Left ventricle myocardium superior (tissue), 1 donor: ENCODE measurements around the gene BAZ1B. TPM values are rescaled to one million over a fixed set of nuclear protein-coding genes. Genes with fewer than 3 reads are reported as not detected.
"Not testable (repeated sequence)": the region's sequence is repeated elsewhere in the genome, so short reads cannot be mapped to it uniquely, and the experiment has no call there.

ENCODE experiments used
- ATAC-seq: fragments of 200-7000 bp; cut with Tn5 transposase; one replicate; pipeline ENCODE4 v1.9.1; 2020; ENCODE audit warnings: mild to moderate bottlenecking, moderate library complexity
- DNase-seq: peaks from one replicate; pipeline ENCODE4 v3.0.0-alpha.2; 2020
- intact Hi-C: fragments of 100-400 bp; cut with micrococcal nuclease; formaldehyde crosslinking; loops from one replicate; pipeline ENCODE4 v1.11.0; 2022
- long read RNA-seq: library from polyadenylated mRNA; unstranded; transcript quantifications from one replicate; pipeline ENCODE4 v2.0.0, GENCODE V29; 2021
- total RNA-seq: library from RNA; stranded (reverse); fragmentation: NEBNext Ultra II Directional; extraction: Animal tissue kit (Norgen Biotek cat#: 25700); gene quantifications from one replicate; pipeline ENCODE4 v1.2.1, GENCODE V29; 2021
- donor health status: DM: no; HTN: yes; CAD: no; lungs with severe emphysema.

The BAZ1B gene
- 44.6 TPM for total RNA-seq
- long read RNA-seq, partial matches to known transcripts = 55 of 59 reads
- long read RNA-seq, other reads (novel, unspliced or antisense) = 4 of 59 reads

- intact Hi-C loops = no loop called here
- peak; percentile 97 for ATAC-seq
- DNase-seq = peak; percentile 99
These were observed at the start of gene BAZ1B for GRCh38 chr7:73522105-73522872. Gene BAZ1B, minus strand, starts transcription at chr7:73522293. Its CDS starts 360 bp downstream, at chr7:73521933.

- intact Hi-C loops = no loop called here
- DNase-seq (no peak), ATAC-seq (no peak)
These were observed 48.9 kb upstream of the BAZ1B start for GRCh38 chr7:73570977-73571376.

- ATAC-seq = no peak
- DNase-seq = no peak
- intact Hi-C loops = no loop called here
These were observed 48.4 kb upstream of the BAZ1B start for GRCh38 chr7:73570521-73570920.

GRCh38 chr7:73569042-73569608 lies 47.0 kb upstream of the BAZ1B start:
- DNase-seq = no peak
- intact Hi-C loops = no loop called here
- ATAC-seq = no peak

- no peak for DNase-seq
- intact Hi-C loops = no loop called here
- ATAC-seq = no peak
These were observed 46.0 kb upstream of the BAZ1B start for GRCh38 chr7:73567846-73568685.

GRCh38 chr7:73567140-73567539 lies 45.0 kb upstream of the BAZ1B start:
- no peak for ATAC-seq
- intact Hi-C loops = no loop called here
- no peak for DNase-seq

- ATAC-seq, intact Hi-C loops, DNase-seq: not testable (repeated sequence)
These were observed 44.3 kb upstream of the BAZ1B start for GRCh38 chr7:73566431-73566830.

- DNase-seq (no peak), ATAC-seq (no peak)
- intact Hi-C loops = no loop called here
These were observed 43.7 kb upstream of the BAZ1B start for GRCh38 chr7:73565675-73566340.

- DNase-seq (no peak), ATAC-seq (no peak)
- intact Hi-C loops = no loop called here
These were observed 38.2 kb upstream of the BAZ1B start for GRCh38 chr7:73560109-73560835.

- peak; percentile 70 for ATAC-seq
- intact Hi-C loops = no loop called here
- DNase-seq = peak; percentile 88
These were observed 35.5 kb upstream of the BAZ1B start, which contains the start of gene BCL7B for GRCh38 chr7:73557397-73558257. Gene BCL7B, minus strand, starts transcription at chr7:73557690. Its CDS starts 112 bp downstream, at chr7:73557578.

- DNase-seq (peak; percentile 97), ATAC-seq (peak; percentile 96)
- intact Hi-C loops = no loop called here
These were observed 35.0 kb upstream of the BAZ1B start for GRCh38 chr7:73557108-73557396.

GRCh38 chr7:73556208-73557107 lies 34.4 kb upstream of the BAZ1B start:
- ATAC-seq = no peak
- intact Hi-C loops = no loop called here
- no peak for DNase-seq

GRCh38 chr7:73555411-73555982 lies 33.4 kb upstream of the BAZ1B start:
- DNase-seq (no peak), ATAC-seq (no peak)
- intact Hi-C loops = no loop called here

- intact Hi-C loops, ATAC-seq, DNase-seq: not testable (repeated sequence)
These were observed 28.0 kb upstream of the BAZ1B start for GRCh38 chr7:73550093-73550492.

- ATAC-seq = peak; percentile 51
- intact Hi-C loops = no loop called here
These were observed 27.1 kb upstream of the BAZ1B start for GRCh38 chr7:73549176-73549575.

GRCh38 chr7:73547841-73548240 lies 25.7 kb upstream of the BAZ1B start:
- no peak for DNase-seq
- intact Hi-C loops = no loop called here
- peak; percentile 42 for ATAC-seq

More at GRCh38 chr7:73549176-73549575, 27.1 kb upstream of the BAZ1B start:
- no peak for DNase-seq

GRCh38 chr7:73544678-73545077 lies 22.6 kb upstream of the BAZ1B start:
- DNase-seq = no peak
- no peak for ATAC-seq
- intact Hi-C loops = no loop called here
